HepG2 (cell line): ENCODE measurements around the gene URM1. TPM values are rescaled to one million over a fixed set of nuclear protein-coding genes. Genes with fewer than 3 reads are reported as not detected.

Experiments
- ATAC-seq: fragments of 200-7000 bp; cut with Tn5 transposase; 3 replicates; pipeline ENCODE4 v1.9.1; 2020; ENCODE audit warnings: mild to moderate bottlenecking, moderate library complexity
- BruUV-seq: library from RNA; stranded (reverse); fragments of 400-500 nt; replicated peaks from 2 replicates; lab custom pipeline; 2021; lab: Mats Ljungman, UMichigan
- CTCF ChIA-PET: fragments of 300-600 bp; formaldehyde crosslinking; extraction: SDS; loops from one replicate; lab custom pipeline; 2021; ENCODE audit warnings: low total read pairs, inconsistent platforms, low intra/inter-chr PET ratio; lab: Yijun Ruan, JAX
- POLR2A ChIA-PET: fragments of 350-600 bp; sonication (Branson Sonifier 250); formaldehyde crosslinking; loops from one replicate; lab custom pipeline; 2020; ENCODE audit warnings: antibody characterized with exemption, inconsistent platforms; lab: Yijun Ruan, JAX
- DNase-seq: peaks from one replicate; pipeline ENCODE4 v3.0.0-alpha.2; 2015; ENCODE audit warnings: low spot score
- FAIRE-seq: peaks from 3 replicates; lab custom pipeline; 2011; peaks lifted over from hg19 to GRCh38; lab: Jason Lieb, UNC
- H2AFZ ChIP-seq: one replicate; pipeline ENCODE4 v1.6.1; 2011; ENCODE audit warnings: low read length, inconsistent platforms
- H3K27ac ChIP-seq: fragments of 300-600 bp; 3 replicates; pipeline ENCODE4 v1.8.0; 2011; ENCODE audit warnings: mixed run types, mild to moderate bottlenecking, mixed read lengths, low read length, inconsistent platforms; ENCODE audit not compliant: insufficient read depth; ENCODE audit errors: extremely low read length
- H3K27me3 ChIP-seq, 2 experiments: fragments of 200-600 bp in 1 of 2; 2 replicates in 1 of 2; 3 replicates in 1 of 2; pipeline versions ENCODE4 v1.6.0 to v1.8.0; 2011; ENCODE audit warnings: low read length in 2 of 2, mild to moderate bottlenecking in 2 of 2, moderate library complexity in 2 of 2, inconsistent platforms in 1 of 2; ENCODE audit not compliant: insufficient read depth in 2 of 2, control insufficient read depth in 1 of 2
- H3K36me3 ChIP-seq, 2 experiments: fragments of 200-600 bp in 1 of 2; replicated peaks in 1 of 2; 2 replicates in 1 of 2; 3 replicates in 1 of 2; pipeline versions ENCODE4 v1.5.1 to v1.8.0; 2011; ENCODE audit warnings: low read length in 2 of 2, inconsistent platforms in 1 of 2; ENCODE audit not compliant: insufficient read depth in 2 of 2, control insufficient read depth in 1 of 2
- H3K4me1 ChIP-seq: 2 replicates; pipeline ENCODE4 v1.5.1; 2012; ENCODE audit warnings: low read length, inconsistent platforms; ENCODE audit not compliant: insufficient read depth
- H3K4me2 ChIP-seq: 2 replicates; pipeline ENCODE4 v1.6.0; 2011; ENCODE audit warnings: low read depth, low read length, inconsistent platforms
- H3K4me3 ChIP-seq, 3 experiments: fragments of 200-600 bp in 1 of 3; sonication (generic), shearing (Covaris generic) in 1 of 3; replicated peaks in 1 of 3; 2 replicates each; pipeline ENCODE4 v1.5.1; 2011 to 2016; ENCODE audit warnings: low read length in 3 of 3, inconsistent platforms in 2 of 3, low read depth in 2 of 3, mild to moderate bottlenecking in 2 of 3, control low read depth in 1 of 3, mixed read lengths in 1 of 3; ENCODE audit not compliant: insufficient read depth in 1 of 3
- H3K79me2 ChIP-seq: one replicate; pipeline ENCODE4 v1.6.1; 2011; ENCODE audit warnings: low read length, inconsistent platforms; ENCODE audit not compliant: insufficient read depth
- H3K9ac ChIP-seq: 2 replicates; pipeline ENCODE4 v1.6.0; 2011; ENCODE audit warnings: mild to moderate bottlenecking, low read depth, low read length, inconsistent platforms; ENCODE audit not compliant: insufficient read depth
- H3K9me3 ChIP-seq: 2 replicates; pipeline ENCODE4 v1.5.1; 2012; ENCODE audit warnings: mild to moderate bottlenecking, low read length
- H4K20me1 ChIP-seq: 2 replicates; pipeline ENCODE4 v1.6.0; 2011; ENCODE audit warnings: inconsistent platforms, mild to moderate bottlenecking, low read length, moderate library complexity; ENCODE audit not compliant: insufficient read depth
- CBX5 ChIP-seq: sonication (generic); formaldehyde crosslinking; IDR thresholded peaks from 2 replicates; pipeline ENCODE4 v1.4.0; 2020; ENCODE audit warnings: missing genetic modification reagents, borderline replicate concordance
- ERF ChIP-seq: IDR thresholded peaks from 2 replicates; pipeline ENCODE4 v1.6.1; 2018; ENCODE audit warnings: missing biosample characterization, missing genetic modification reagents
- GRHL1 ChIP-seq: sonication (generic); formaldehyde crosslinking; conservative IDR thresholded peaks from 2 replicates; pipeline ENCODE4 v1.8.0; 2022; ENCODE audit warnings: missing genetic modification reagents
- HDAC2 ChIP-seq: sonication (generic); formaldehyde crosslinking; IDR thresholded peaks from 2 replicates; pipeline ENCODE4 v1.4.0; 2020; ENCODE audit warnings: missing genetic modification reagents
- HES4 ChIP-seq: sonication (generic); formaldehyde crosslinking; IDR thresholded peaks from 2 replicates; pipeline ENCODE4 v1.9.0; 2021; ENCODE audit warnings: mild to moderate bottlenecking, missing genetic modification reagents, borderline replicate concordance
- HINFP ChIP-seq: sonication (generic); formaldehyde crosslinking; IDR thresholded peaks from 2 replicates; pipeline ENCODE4 v1.4.0; 2020; ENCODE audit warnings: low read depth, mild to moderate bottlenecking, missing genetic modification reagents
- MYPOP ChIP-seq: sonication (generic); formaldehyde crosslinking; IDR thresholded peaks from 2 replicates; pipeline ENCODE4 v1.8.1; 2023; ENCODE audit warnings: mild to moderate bottlenecking, moderate library complexity, missing genetic modification reagents
- POLR2A ChIP-seq, 2 experiments: IDR thresholded peaks; 2 replicates each; pipeline ENCODE4 v1.6.1; 2011; ENCODE audit warnings: low read depth in 2 of 2, low read length in 2 of 2, mild to moderate bottlenecking in 1 of 2, moderate library complexity in 1 of 2; ENCODE audit not compliant: insufficient read depth in 1 of 2
- POLR2AphosphoS5 ChIP-seq: IDR thresholded peaks from 2 replicates; pipeline ENCODE4 v1.6.1; 2012; ENCODE audit warnings: low read depth, low read length
- ZBTB14 ChIP-seq: sonication (generic); formaldehyde crosslinking; IDR thresholded peaks from 2 replicates; pipeline ENCODE4 v1.4.0; 2020; ENCODE audit warnings: missing genetic modification reagents
- ZBTB25 ChIP-seq: IDR thresholded peaks from 2 replicates; pipeline ENCODE4 v1.6.1; 2018; ENCODE audit warnings: missing genetic modification reagents
- ZBTB7A ChIP-seq: sonication (generic); formaldehyde crosslinking; IDR thresholded peaks from 2 replicates; pipeline ENCODE4 v1.8.0; 2022; ENCODE audit warnings: mild to moderate bottlenecking, missing genetic modification reagents
- ZNF138 ChIP-seq: sonication (generic); formaldehyde crosslinking; IDR thresholded peaks from 2 replicates; pipeline ENCODE4 v1.5.0; 2020; ENCODE audit warnings: mild to moderate bottlenecking, low read depth, missing genetic modification reagents
- ZNF431 ChIP-seq: sonication (generic); formaldehyde crosslinking; IDR thresholded peaks from 2 replicates; pipeline ENCODE4 v1.9.0; 2022; ENCODE audit warnings: missing genetic modification reagents, low read depth, mild to moderate bottlenecking, borderline replicate concordance
- ZNF557 ChIP-seq: sonication (generic); formaldehyde crosslinking; IDR thresholded peaks from 2 replicates; pipeline ENCODE4 v1.4.0; 2020; ENCODE audit warnings: missing genetic modification reagents
- whole genome bisulfite sequencing: methylation state at CpG from one replicate; pipeline ENCODE4 v1.1.6; 2017; ENCODE audit warnings: low lambda C conversion rate; 5-methylcytosine and 5-hydroxymethylcytosine counted together
- in situ Hi-C: cut with HindIII; loops from 2 replicates; pipeline ENCODE4 v1.10.0; 2017; ENCODE audit warnings: low pct_unique_long_range_greater_than_20kb; ENCODE audit not compliant: extremely low pct_ligation_motif_present
- intact Hi-C: fragments of 100-400 bp; cut with micrococcal nuclease; formaldehyde crosslinking; loops from one replicate; pipeline ENCODE4 v1.10.0; 2022; ENCODE audit not compliant: unreplicated experiment
- polyA plus RNA-seq, 8 experiments: library from polyadenylated mRNA; depleted of rRNA in 3 of 8; stranded (reverse) in 7 of 8; unstranded in 1 of 8; fragments of >200 nt; fragmentation: Illumina TruSeq in 4 of 8; extraction: Trizol in 4 of 8; gene quantifications; 2 replicates each; pipeline versions ENCODE4 v1.2.1 to v1.2.3, GENCODE V29; 2011 to 2016; ENCODE audit warnings: low read depth in 4 of 8, missing spikeins in 1 of 8, mixed read lengths in 1 of 8; ENCODE audit not compliant: insufficient read depth in 1 of 8
- total RNA-seq, 5 experiments: library from RNA; depleted of rRNA; stranded (reverse); fragments of >200 nt; fragmentation: Illumina TruSeq; extraction: Trizol; gene quantifications; 2 replicates each; pipeline ENCODE4 v1.2.3, GENCODE V29; 2016; ENCODE audit warnings: low read depth in 1 of 5

The URM1 gene
- total and polyA plus RNA-seq, 2 of the 13 experiments (the other 11 are each of a cell fraction or from before 2014, with no cell fraction given) = 37.1 to 41.3 TPM

GRCh38 chr9:128420060-128420650 lies 49.0 kb downstream of the URM1 start (continued):
- TF ChIP-seq MYPOP (peak; percentile 43; the same call in 1 of the 2 replicates), HES4 (no peak; the same call in 1 of the 2 replicates), ZBTB25 (CRISPR knock-in tag) (no peak), HDAC2 (CRISPR knock-in tag) (peak; percentile 83), ZNF431 (no peak), POLR2AphosphoS5 (no peak), ZNF138 (no peak)

GRCh38 chr9:128420651-128421481 lies 49.7 kb downstream of the URM1 start, which contains the start of gene CERCAM:
CERCAM (plus strand) TSS chr9:128420857; CDS start chr9:128420878, 21 bp downstream.
- FAIRE-seq (no peak), ATAC-seq (peak; percentile 80), DNase-seq (peak; percentile 34)
- intact Hi-C loops (loop anchor here (2.0 kb wide), 2 partner anchors 18 to 58 kb away; no protein-coding TSS in a partner anchor), in situ Hi-C loops (no loop called here)
- Histone ChIP-seq H2AFZ (no peak within 1 kb of the TSS), H3K27ac (peak within 1 kb of the TSS; percentile 38), H3K27me3 (peaks cover 4 to 6% of the 10 kb centered on the region in 2 experiments; a peak in 3 of 5 replicates), H3K9ac (peak within 1 kb of the TSS; percentile 60), H3K4me2 (peak within 1 kb of the TSS; percentile 84), H3K36me3 (no peaks in the 10 kb centered on the region), H3K79me2 (no peaks in the 10 kb centered on the region), H3K4me1 (peaks cover 22% of the 10 kb centered on the region), H4K20me1 (no peaks in the 10 kb centered on the region), H3K4me3 (peak within 1 kb of the TSS; percentile 85 to 92 (median 91)), H3K9me3 (no peaks in the 10 kb centered on the region)
- WGBS = 0% methylated on average over 10 of the region's 59 CpGs
- ChIA-PET POLR2A (interaction anchor here (0.6 to 2.5 kb wide), 11 partner anchors 9 to 145 kb away, joined by 3 to 19 read pairs (median 3); partner anchors contain the start of genes GOLGA2, SWI5 and URM1), CTCF (no interaction called here)
- BruUV-seq = no TSS peak
- 0 out of 2 replicates have a peak, but pooled peaks have one; percentile 6 for TF ChIP-seq CBX5 (CRISPR knock-in tag)
- no peak; the same call in 1 of the 2 replicates for TF ChIP-seq ERF
- TF ChIP-seq ZBTB14 (CRISPR knock-in tag) = no peak
- no peak for TF ChIP-seq GRHL1 (CRISPR knock-in tag)
- peak; percentile 54; the same call in 1 of the 2 replicates for TF ChIP-seq ZBTB7A
- TF ChIP-seq POLR2A (IDR thresholded peaks at IDR 0.05; ENCODE audit: insufficient read depth in 1 of 2, low read depth in 2 of 2, low read length in 2 of 2) = peak in 1 of 2 experiments; percentile 66; a peak in 2 of 4 replicates
- TF ChIP-seq HINFP (CRISPR knock-in tag) = 0 out of 2 replicates have a peak, but pooled peaks have one; percentile 37
- TF ChIP-seq ZNF557 (CRISPR knock-in tag) = no peak
